NCI-H1105 treated with DMSO at 0.1 percent for 48 hours (cell line): Measurements from ENCODE around the gene ATP11A.
"Not testable (repeated sequence)": the region's sequence is repeated elsewhere in the genome, so short reads cannot be mapped to it uniquely, and the experiment has no call there.

ENCODE experiments used
- DNase-seq: peaks from one replicate; lab custom pipeline; 2025; lab: John Stamatoyannopoulos, UW

The ATP11A gene

DNA sequence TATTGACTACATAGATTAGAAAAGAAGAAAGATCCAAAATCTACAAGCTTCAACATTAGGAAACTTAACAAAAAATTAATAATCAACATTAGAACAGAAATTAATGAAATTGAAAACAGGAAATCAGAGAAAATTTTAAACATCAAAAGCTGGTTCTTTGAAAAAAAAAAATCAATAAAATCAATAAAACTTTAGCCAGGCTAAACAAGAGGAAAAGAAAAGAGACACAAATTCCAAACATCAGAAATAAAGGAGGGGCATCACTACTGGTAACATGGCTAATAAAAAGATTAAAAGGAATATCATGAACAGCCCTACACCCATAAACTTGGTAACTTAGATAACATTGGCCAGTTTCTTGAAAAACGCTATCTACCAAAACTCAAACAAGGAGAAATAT is 110.2 kb downstream of the ATP11A start:
- DNase-seq: no peak

DNA sequence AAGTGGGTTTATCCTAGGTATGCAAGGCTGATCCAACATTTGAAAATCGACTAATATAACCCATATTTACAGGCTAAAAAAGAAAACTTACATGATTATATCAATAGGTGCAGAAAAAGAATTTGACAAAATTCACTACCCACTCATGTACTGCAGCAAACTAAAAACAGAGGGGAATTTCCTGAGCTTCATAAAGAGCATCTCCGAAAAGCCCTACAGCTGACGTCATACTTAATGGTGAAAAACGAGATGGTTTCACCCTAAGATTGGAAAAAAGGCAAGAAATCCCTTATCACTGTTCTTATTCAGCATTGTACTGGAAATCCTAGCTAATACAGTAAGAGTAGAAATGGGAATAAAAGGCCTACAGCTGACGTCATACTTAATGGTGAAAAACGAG is 111.0 kb downstream of the ATP11A start:
- not testable (repeated sequence) for DNase-seq

DNA sequence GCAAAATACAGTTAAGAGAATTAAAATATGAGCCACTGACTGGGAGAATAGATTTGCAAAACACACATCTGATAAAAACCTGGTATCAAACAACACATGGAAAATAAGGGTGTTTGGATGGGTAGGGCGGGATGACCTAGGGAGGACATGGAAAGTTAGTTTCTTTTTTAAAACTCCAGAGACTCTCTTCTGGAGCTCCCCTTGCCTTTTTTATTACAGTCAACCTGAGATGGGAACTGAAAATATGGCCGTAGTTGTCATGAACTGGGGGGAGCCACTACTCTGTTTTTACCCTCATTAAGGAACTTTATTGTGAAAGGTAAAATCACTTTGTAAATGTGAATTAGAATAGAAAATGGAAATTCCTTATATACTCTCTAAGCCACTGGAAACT is 113.0 kb downstream of the ATP11A start:
- DNase-seq: no peak

DNA sequence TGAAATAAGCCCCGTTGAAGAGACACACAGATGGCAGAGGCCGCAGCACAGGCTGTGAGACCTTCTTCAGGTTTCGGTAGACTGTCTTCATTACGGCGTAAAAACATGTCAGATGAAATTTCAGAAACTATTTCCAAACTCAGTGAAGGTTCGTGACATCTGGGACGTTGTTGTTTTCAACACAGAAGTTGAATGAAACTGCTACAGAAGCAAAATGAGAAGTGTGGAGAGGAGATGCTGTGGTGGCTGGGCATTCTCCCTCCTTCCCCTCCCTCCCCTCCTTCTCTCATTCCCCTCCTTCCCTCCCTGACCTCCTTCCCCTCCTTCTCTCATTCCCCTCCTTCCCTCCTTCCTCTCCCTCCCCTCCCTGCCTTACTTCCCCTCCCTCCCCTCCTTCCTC is 113.6 kb downstream of the ATP11A start:
- DNase-seq: no peak

DNA sequence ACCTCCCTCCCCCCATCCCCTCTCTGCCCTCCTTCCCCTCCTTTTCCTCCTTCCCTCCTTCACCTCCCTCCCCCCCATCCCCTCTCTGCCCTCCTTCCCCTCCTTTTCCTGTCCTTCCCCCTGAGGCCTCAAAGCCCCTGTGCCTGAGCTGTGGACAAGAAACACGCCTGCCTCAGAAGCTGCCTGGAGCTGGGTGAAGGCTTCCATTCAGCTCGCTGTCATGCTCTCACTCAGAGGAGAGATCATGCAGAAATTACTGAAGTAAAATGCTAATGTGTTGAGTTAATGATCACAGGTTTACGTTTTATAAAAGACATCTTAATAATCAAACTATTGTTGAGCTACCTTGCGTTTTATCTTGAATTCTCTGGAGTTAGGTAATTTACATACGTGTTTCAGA is 114.5 kb downstream of the ATP11A start:
- no peak for DNase-seq

DNA sequence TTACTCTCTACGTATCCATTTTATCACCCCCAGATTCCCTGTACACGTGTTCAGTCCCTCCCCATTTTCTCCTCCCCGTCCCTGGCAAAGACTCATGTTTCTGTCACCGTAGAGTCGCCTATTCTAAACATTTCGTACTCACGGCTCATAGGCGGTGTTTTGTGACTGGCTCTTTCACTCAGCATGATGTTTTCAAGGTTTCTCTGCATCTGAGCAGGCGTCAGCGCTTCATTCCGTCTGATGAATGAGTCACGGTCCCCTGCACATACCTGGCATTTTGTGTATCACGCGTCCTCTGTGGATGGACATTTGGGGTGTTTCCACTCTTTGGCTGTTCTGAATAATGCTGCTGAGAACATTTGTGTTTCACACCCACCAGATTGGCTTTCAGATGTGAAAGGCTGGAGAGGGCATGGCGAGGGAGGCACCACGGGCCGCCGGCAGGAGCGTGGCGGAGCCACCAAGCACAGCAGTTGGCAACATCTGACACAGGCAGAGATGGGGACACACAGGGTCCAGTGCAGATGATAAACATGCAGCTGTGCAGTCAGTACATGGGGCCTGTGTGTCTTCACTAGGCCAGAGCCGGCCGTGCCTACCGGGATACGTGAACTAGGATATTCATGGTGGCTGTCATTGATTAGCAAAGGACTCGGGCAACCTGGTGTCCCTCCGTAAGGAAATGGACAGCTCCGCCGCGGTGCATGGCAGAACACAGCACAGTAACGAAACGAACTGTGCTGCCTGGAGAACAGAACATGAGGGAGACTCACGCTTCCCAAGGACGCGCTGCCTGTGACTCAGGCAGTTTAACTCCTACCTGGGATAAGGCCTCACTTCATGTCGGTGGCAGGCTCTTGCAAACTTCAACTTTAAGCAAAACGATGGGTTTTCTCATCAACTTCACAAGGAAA is 117.2 kb downstream of the ATP11A start:
- no peak for DNase-seq

DNA sequence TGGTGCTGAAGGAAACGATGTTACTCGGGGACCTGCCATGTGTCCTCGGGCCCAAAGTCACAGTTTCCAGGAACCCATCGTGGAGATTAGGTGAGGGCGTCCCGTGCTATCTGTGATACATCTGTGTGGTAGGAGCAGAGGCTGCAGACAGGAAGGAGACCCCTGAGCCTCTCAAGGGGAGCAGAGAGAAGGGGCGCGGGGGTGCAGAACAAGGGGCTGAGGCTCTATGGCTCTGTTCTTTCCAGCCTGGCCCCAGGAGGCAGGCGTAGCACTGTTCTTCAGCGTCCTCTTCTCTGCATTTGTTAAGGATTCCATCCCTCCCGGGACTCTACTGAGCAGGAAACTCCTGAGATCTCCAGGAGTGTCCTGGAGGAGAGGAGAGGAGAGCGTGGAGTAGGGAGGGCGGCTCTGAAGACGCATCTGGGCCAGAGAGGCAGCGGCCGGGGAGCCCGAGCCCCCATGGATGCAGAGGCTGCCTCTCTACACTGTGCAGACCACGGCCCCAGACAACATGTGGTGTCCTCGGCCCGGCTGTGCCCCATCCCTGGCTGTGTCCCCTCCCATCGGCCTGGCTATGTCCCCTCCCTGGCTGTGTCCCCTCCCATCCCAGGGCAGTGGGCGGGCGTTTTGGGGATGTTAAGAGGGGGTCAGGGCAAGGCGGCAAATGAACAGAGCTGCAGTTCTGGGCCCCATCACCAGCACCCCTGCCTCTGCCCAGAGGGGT is 118.0 kb downstream of the ATP11A start:
- DNase-seq: no peak

DNA sequence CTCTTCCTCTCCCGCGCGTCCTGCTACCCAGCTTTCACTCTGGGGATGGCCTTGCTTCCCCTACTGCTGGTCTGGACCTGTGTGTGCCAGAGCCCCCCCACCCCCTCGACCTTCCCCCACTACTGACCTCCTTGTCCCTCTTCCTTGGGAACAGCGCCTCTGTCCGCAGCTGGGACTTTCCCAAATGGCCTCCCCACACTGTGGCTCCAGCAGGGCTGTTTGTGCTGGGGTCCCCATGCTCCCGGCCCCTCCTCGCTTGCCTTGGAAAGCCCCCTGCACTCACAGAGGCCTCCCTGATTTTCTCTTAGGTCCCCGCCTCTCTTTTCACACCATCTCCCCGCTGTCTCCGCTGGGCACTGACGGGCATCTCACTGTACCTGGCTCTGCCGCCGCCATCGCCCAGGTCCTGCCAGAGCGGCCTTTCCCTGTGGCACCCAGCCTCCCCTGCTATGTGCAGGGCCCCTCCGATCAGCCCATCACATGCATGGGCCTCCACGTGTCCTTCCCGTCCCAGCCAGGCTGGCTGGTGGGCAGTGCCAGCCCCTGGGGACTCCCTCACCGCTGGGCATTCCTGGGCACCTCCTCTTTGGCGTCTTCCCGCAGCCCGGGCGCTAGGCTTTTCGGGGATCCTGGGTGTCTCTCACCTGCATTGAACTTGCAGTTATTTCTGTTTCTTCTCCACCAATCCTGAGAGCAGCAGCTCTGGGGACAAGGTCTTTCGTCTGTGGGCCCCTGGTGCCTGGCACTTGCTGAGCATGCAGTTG is 118.7 kb downstream of the ATP11A start:
- DNase-seq: no peak

DNA sequence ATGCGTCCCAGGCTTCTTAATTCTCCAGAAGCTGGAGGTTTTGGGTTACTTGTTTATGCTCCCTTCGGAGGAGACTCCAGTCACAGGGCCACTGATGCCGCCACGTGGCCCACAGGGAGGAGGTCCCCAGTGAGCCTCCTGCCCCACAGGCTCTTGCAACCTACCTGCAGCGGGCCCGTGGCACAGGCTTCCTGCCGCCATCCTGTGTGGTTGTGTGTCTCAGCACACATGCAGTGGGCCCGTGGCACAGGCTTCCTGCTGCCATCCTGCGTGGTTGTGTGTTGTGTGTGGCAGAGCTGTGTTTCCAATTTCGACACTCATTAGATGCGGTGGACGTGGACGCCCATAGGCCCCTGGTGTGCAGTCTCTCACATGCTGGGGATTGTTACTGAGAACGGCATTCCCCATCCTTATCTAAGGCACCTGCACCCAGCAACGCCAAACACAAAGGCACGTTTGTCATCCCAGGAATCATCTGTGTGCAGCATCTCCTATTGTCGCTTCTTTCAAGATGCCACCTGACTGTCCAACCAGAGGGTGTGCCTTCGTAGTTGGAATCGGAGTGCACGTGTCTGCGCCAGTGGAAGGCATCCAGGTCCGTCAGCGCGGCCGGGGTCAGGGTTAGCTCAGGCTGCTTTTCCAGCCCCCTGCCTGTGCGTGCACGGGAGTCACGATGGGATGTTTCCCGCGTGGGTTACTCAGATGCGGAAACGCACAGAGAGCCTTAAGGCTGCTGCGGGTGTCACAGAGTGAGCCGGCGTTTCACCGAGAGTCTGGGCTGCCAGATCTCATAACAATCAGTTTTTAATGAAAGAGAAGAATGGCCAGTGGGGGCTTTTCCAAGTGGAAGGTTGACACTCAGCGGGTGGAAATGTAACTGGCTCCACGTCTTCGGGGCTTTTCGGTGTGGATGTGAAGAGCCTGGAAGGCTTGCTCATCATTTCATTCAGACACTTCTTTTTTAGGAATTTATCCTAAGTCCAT is 119.8 kb downstream of the ATP11A start:
- no peak for DNase-seq

DNA sequence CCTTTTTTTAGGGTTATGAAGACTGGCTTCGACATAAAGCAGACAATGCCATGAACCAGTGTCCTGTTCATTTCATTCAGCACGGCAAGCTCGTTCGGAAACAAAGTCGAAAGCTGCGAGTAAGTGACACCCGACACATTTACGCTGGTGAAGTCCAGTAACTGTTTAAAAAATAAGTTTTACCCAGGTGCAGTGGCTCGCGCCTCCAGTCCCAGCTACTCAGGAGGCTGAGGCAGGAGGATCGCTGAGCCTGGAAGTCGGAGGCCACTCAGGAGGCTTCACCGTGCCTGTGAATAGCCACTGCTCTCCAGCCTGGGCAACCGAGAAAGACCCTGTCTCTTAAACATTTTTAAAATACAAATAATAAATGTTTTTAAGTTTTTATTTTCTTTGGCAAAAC is 120.8 kb downstream of the ATP11A start:
- DNase-seq: no peak

DNA sequence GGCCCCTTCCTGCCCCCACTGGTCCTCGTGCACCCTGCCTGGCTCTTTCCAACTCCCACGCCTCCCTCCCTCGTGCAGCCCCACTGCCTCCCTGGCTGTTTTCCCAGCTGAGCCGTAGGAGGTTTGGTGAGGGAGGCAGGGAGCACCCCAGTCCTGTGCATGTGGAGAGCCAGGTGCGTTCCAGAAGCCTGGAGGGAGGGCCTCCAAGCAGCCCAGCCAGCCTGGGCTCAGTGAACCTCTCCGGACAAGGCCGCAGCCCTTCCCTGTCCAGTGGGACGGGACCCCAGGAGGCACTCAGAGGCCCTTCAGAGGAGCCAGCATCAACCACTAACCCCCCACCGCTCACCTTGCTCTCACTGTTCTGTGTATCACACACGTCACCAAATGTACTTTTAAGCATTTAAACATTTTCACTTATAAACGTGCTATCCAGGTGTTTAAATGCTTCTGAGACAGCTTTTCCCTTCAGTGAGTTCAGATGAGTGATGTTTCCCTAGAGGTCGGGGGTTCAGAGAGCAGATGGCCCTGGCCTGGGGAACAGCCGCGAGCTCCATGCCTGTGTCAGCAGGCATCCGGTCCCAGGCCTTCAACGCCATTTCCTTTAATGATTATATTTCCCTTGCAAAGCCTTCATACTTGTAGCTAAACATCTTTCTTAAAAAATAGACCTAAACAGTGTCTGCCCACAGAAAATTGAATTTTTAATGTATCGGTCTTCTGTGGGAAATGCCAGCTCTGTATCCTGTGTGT is 122.6 kb downstream of the ATP11A start:
- no peak for DNase-seq

DNA sequence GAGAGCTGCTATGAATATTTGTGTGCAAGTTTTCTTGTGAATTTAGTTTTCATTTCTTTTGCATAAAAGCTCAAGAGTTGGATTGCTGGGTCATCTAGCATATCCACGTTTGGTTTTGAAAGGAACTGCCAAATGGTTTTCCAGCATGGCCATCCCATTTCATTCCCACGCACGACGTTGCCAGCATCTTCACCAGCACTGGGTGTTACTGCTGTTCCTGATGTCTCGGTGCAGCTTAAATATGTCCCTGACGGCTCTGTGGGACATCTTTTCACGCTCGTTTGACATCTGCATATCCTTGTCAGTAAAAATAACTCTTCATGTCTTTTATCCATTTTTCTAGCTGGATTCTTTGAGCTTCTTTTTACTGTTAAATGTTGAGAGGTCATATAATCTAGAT is 123.7 kb downstream of the ATP11A start:
- no peak for DNase-seq

DNA sequence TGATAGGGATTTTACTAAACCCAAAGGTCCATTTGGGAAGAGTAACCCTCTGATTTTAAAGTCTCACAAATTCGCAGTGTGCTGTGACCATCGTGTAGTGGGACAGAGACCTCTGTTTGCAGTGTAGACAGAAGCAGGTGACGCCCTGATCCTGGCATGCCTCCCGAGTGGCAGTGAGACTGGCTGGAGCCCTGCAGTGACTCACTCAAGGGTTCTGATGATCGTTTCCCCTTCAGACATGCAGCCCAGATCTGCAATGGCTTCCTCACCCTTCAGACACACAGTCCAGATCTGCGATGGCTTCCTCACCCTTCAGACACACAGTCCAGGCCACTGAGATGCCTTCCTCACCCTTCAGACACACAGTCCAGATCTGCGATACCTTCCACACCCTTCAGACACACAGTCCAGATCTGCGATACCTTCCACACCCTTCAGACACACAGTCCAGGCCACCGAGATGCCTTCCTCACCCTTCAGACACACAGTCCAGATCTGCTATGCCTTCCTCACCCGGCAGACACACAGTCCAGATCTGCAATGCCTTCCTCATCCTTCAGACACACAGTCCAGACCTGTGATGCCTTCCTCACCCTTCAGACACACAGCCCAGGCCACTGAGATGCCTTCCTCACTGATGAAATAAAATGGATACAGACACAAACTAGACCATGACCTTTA is 125.2 kb downstream of the ATP11A start:
- no peak for DNase-seq

DNA sequence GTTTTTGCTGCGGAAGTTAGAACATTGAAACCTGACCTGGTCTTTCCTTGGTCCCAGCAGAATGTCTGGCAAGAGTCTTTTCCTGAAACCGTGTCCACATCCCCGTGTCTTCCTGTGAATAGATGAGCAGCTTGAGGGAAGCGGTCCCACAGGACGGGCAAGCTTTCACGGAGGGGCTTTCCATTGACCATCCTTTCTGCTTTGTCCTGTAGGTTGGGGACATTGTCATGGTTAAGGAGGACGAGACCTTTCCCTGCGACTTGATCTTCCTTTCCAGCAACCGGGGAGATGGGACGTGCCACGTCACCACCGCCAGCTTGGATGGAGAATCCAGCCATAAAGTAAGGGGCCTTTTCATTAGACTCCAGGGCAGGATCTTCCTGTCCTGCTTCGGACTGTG is 126.0 kb downstream of the ATP11A start:
- no peak for DNase-seq

DNA sequence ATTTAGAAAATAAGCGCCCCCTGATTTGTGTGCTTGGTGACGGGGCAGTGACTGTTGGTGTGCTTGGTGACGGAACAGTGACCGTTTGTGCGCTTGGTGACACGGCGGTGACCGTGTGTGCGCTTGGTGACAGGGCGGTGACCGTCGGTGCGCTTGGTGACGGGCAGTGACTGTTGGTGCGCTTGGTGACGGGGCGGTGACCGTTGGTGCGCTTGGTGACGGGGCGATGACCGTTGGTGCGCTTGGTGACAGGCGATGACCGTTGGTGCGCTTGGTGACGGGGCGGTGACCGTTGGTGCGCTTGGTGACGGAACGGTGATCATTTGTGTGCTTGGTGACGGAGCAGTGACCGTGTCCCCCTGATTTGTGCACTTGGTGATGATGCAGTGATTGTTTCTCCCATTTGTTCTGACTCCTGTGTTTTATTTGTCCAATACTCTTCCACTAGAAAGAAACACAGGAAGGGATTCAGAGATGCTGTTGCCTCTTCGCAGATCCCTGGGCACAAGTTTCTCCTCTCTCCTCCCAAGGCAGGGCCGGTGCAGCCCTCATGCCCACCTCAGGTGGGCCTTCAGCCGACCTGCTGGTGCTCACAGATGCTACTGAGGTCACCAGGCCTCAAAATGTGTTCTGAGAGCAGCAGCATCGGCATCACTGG is 128.3 kb downstream of the ATP11A start:
- DNase-seq: no peak

DNA sequence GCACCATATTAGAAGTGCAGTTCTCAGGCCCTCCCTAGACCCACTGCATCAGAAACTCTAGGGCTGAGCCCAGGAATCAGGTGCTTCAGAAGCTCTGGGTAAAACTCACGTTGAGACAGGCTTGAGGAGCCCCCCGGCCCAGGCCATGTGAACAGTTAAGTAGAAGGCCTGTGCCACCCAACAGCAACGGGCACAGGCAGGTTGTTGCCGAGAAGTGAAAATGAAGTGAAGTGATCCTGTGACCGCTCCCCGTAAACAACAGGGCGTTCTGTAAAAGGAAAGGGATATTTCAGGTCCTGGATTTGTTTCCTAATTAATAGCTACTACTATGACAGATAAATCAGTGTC is 128.8 kb downstream of the ATP11A start:
- no peak for DNase-seq

DNA sequence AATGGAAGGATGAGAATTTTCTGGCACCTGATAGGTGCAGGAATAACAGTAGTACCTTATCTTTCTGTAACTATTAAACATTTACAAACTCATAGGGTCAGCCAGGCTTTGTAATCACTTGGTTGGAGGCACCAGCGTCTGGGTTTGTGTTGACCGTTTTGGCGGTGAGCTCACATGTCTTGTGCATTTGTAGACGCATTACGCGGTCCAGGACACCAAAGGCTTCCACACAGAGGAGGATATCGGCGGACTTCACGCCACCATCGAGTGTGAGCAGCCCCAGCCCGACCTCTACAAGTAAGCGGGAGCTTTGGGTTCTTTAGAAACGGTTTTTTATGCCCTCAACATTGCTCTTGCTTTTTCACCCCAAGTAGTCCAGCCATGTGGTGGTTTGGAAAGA is 129.3 kb downstream of the ATP11A start:
- DNase-seq: no peak

DNA sequence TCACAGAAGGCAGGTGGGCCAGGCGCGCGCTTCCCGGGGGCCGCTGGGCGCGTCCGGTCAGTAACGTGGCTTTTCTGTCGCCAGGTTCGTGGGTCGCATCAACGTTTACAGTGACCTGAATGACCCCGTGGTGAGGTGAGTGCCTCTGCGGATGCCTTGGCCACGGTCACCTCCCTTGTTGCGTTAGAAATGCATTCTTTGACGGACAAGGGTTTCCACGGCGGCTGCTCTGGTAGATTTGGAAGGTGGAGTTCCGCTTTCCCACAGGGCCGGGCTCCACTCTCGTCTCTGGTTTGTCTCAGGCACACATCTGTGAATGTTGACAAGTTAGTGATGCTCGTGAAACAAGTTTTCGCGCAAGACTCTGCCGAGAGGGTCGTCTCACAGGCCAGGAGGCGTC is 130.0 kb downstream of the ATP11A start:
- DNase-seq: no peak

DNA sequence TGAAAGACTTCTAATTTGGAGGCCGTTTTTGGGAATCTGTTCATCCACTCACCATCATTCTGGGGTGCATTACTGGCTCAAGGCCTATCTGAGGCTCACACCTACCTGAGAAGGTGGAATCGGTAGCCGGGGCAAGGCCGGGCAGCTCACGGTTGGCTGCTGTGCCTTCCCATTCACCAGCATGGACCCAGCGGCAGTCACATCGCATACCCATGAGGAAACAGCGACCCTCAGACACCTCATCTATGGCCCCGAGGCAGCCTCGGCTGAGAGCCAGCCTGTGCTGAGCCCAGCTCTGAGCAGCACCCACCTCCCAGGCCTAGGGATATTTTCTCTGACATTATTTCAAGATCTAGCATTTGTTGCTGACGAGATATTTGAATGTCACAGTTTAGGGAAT is 130.5 kb downstream of the ATP11A start:
- no peak for DNase-seq
